Neural cell (in vitro differentiated cells): ENCODE data around the gene TMEM187. TPM values are rescaled to one million over a fixed set of nuclear protein-coding genes. Genes with fewer than 3 reads are reported as not detected.

Experiments used
- H2AFZ ChIP-seq: fragments of 200-600, 300-800 bp; sonication (generic), shearing (Covaris generic); 2 replicates; pipeline ENCODE4 v1.6.0; 2014; ENCODE audit warnings: low read depth, mild to moderate bottlenecking, antibody characterized with exemption, low read length, moderate library complexity
- H3F3A ChIP-seq: fragments of 200-600 bp; shearing (Covaris generic); 2 replicates; pipeline ENCODE4 v1.6.1; 2016; ENCODE audit warnings: mild to moderate bottlenecking, moderate library complexity, mixed read lengths, antibody characterized with exemption, low read length; ENCODE audit not compliant: insufficient read depth, poor library complexity, severe bottlenecking
- H3K27ac ChIP-seq: fragments of 200-600, 300-800 bp; sonication (generic), shearing (Covaris generic); 2 replicates; pipeline ENCODE4 v1.5.1; 2014; ENCODE audit warnings: mild to moderate bottlenecking, low read length, moderate library complexity
- H3K27me3 ChIP-seq: fragments of 300-800, 200-600 bp; sonication (generic), shearing (Covaris generic); 2 replicates; pipeline ENCODE4 v1.6.0; 2014; ENCODE audit warnings: mild to moderate bottlenecking, low read depth, low read length, moderate library complexity; ENCODE audit not compliant: insufficient read depth
- H3K36me3 ChIP-seq: fragments of 300-800, 200-600 bp; sonication (generic), shearing (Covaris generic); 2 replicates; pipeline ENCODE4 v1.5.1; 2014; ENCODE audit warnings: mild to moderate bottlenecking, antibody characterized with exemption, low read length, moderate library complexity; ENCODE audit not compliant: insufficient read depth
- H3K4me2 ChIP-seq: fragments of 300-800, 200-600 bp; sonication (generic), shearing (Covaris generic); 2 replicates; pipeline ENCODE4 v1.6.0; 2014; ENCODE audit warnings: mild to moderate bottlenecking, low read length
- H3K4me3 ChIP-seq: fragments of 300-800, 200-600 bp; sonication (generic), shearing (Covaris generic); 2 replicates; pipeline ENCODE4 v1.5.1; 2014; ENCODE audit warnings: mild to moderate bottlenecking, low read length, moderate library complexity
- H3K79me2 ChIP-seq: fragments of 200-600 bp; shearing (Covaris generic); replicated peaks from 2 replicates; pipeline ENCODE4 v1.6.0; 2014; ENCODE audit warnings: mild to moderate bottlenecking, low read length, moderate library complexity; ENCODE audit not compliant: insufficient read depth
- H3K9ac ChIP-seq: fragments of 300-800, 200-600 bp; sonication (generic), shearing (Covaris generic); 2 replicates; pipeline ENCODE4 v1.6.1; 2016; ENCODE audit warnings: mild to moderate bottlenecking, low read length, mixed read lengths
- H3K9me2 ChIP-seq: fragments of 200-600 bp; shearing (Covaris generic); 2 replicates; pipeline ENCODE4 v1.6.1; 2016; ENCODE audit warnings: mild to moderate bottlenecking, low read length, mixed read lengths; ENCODE audit not compliant: insufficient read depth
- H3K9me3 ChIP-seq: fragments of 200-600, 300-800 bp; sonication (generic), shearing (Covaris generic); 2 replicates; pipeline ENCODE4 v1.6.1; 2016; ENCODE audit warnings: mild to moderate bottlenecking, mixed run types, low read length, moderate library complexity, mixed read lengths
- H4K20me1 ChIP-seq: fragments of 200-600 bp; shearing (Covaris generic); 2 replicates; pipeline ENCODE4 v1.6.1; 2016; ENCODE audit warnings: mild to moderate bottlenecking, mixed run types; ENCODE audit not compliant: insufficient read depth
- CTCF ChIP-seq: fragments of 450-650 bp; IDR thresholded peaks from 2 replicates; pipeline ENCODE4 v1.5.1; 2014; ENCODE audit warnings: antibody characterized with exemption, mild to moderate bottlenecking, moderate library complexity; ENCODE audit not compliant: poor library complexity, severe bottlenecking
- EP300 ChIP-seq: fragments of 450-650 bp; conservative IDR thresholded peaks from 2 replicates; pipeline ENCODE4 v1.6.1; 2014; ENCODE audit warnings: antibody characterized with exemption, mild to moderate bottlenecking, moderate library complexity; ENCODE audit not compliant: poor library complexity, severe bottlenecking
- EZH2 ChIP-seq: fragments of 200-600, 300-800 bp; shearing (Covaris generic), sonication (generic); IDR thresholded peaks from 2 replicates; pipeline ENCODE4 v1.6.1; 2014; ENCODE audit warnings: antibody characterized with exemption, low read length, borderline replicate concordance, mild to moderate bottlenecking; ENCODE audit not compliant: insufficient read depth, poor library complexity, severe bottlenecking
- MXI1 ChIP-seq: fragments of 450-650 bp; conservative IDR thresholded peaks from 2 replicates; pipeline ENCODE4 v1.6.1; 2014; ENCODE audit warnings: antibody characterized with exemption, mild to moderate bottlenecking; ENCODE audit not compliant: poor library complexity, severe bottlenecking
- POLR2AphosphoS5 ChIP-seq: IDR thresholded peaks from 2 replicates; pipeline ENCODE4 v1.6.1; 2012
- RAD21 ChIP-seq: fragments of 450-650 bp; conservative IDR thresholded peaks from 2 replicates; pipeline ENCODE4 v1.6.1; 2014; ENCODE audit warnings: antibody characterized with exemption, mild to moderate bottlenecking, moderate library complexity
- REST ChIP-seq: IDR thresholded peaks from 2 replicates; pipeline ENCODE4 v1.6.1; 2012; ENCODE audit warnings: borderline replicate concordance
- SMC3 ChIP-seq: fragments of 450-650 bp; conservative IDR thresholded peaks from 2 replicates; pipeline ENCODE4 v1.6.1; 2014; ENCODE audit warnings: antibody characterized with exemption, mild to moderate bottlenecking, moderate library complexity; ENCODE audit not compliant: poor library complexity
- TAF1 ChIP-seq: IDR thresholded peaks from 2 replicates; pipeline ENCODE4 v1.6.1; 2012; ENCODE audit warnings: low read depth
- polyA plus RNA-seq: library from polyadenylated mRNA; depleted of rRNA; stranded (reverse); fragments of >200 nt; gene quantifications from 2 replicates; pipeline ENCODE4 v1.2.3, GENCODE V29; 2014

Gene TMEM187
- polyA plus RNA-seq, 1 donor from 2014 or later: 5.2 TPM

GRCh38 chrX:154010330-154011087 is 38.0 kb downstream of the TMEM187 start:
- Histone ChIP-seq H4K20me1 (no peaks in the 10 kb centered on the region), H3K79me2 (no peaks in the 10 kb centered on the region), H3K9me2 (no peaks in the 10 kb centered on the region), H3K36me3 (no peaks in the 10 kb centered on the region), H2AFZ (no peak overlapping the region), H3F3A (no peaks in the 10 kb centered on the region), H3K27ac (no peak overlapping the region), H3K9ac (no peak overlapping the region), H3K4me2 (no peak overlapping the region), H3K9me3 (no peaks in the 10 kb centered on the region), H3K4me3 (no peak overlapping the region), H3K27me3 (no peaks in the 10 kb centered on the region)
- TF ChIP-seq TAF1 (no peak), RAD21 (no peak), SMC3 (no peak), EP300 (no peak), POLR2AphosphoS5 (no peak), REST (no peak), EZH2 (no peak), MXI1 (no peak), CTCF (no peak)

DNA sequence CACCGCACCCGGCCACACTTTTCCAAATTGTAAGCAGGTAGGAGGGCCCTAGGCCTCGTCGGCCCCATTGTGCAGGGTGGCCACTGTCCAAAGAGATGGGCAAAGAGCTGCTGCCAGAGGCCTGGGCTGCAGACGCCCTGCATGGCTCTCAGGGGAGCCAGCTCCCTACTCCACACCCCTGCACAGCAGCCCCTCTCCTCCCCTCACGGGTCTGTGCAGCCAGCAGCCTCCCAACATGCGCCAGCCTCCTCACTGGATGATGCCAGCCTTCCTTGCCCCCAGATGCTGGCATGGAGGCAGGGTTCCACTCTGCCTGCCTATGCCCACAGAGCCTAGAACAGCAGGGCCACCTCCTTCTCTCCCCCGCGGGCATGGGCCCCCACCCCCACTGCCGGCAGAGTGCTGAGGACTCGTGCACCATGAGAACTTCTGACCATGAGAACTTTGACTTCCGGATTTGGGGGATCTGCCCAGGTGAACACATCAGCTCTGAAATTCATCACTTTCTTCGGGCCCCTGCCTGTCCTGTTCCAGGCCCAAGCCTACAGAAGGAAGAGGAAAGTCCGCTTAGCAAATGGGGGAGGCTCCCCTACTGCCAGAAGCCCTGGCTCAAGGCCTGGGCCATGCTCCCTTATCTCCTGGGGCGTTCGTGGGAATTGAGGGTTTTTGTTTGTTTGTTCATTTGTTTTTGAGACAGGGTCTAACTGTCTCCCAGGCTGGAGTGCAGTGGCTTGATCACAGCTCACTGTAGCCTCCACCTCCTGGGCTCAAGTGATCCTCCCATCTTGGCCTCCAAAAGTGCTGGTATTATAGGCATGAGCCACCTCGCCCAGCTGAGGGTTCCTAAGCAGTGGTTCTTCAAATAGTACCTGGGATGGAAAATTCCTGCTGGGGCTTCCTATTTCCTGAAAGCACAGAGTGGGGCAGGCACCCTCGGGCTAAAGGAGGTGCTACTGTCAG is 39.1 kb downstream of the TMEM187 start:
- H2AFZ ChIP-seq: no peak overlapping the region
- H3K36me3 ChIP-seq: no peaks in the 10 kb centered on the region
- no peak overlapping the region for H3K4me3 ChIP-seq
- no peaks in the 10 kb centered on the region for H4K20me1 ChIP-seq
- H3K27ac ChIP-seq: no peak overlapping the region
- no peaks in the 10 kb centered on the region for H3K27me3 ChIP-seq
- no peaks in the 10 kb centered on the region for H3K79me2 ChIP-seq
- H3K9me2 ChIP-seq: no peaks in the 10 kb centered on the region
- TF ChIP-seq CTCF (no peak), REST (no peak), TAF1 (no peak), RAD21 (no peak), POLR2AphosphoS5 (no peak), EP300 (no peak), SMC3 (no peak), MXI1 (no peak), EZH2 (no peak)
- H3K4me2 ChIP-seq: no peak overlapping the region
- H3F3A ChIP-seq: no peaks in the 10 kb centered on the region
- H3K9me3 ChIP-seq: no peaks in the 10 kb centered on the region
- H3K9ac ChIP-seq: no peak overlapping the region
